HG02642 (cell line): ENCODE measurements around the gene RAI14.

Source experiments
- ATAC-seq: cut with Tn5 transposase; IDR thresholded peaks from one replicate; pipeline ENCODE4 v1.9.1; 2021; ENCODE audit warnings: mild to moderate bottlenecking; ENCODE audit not compliant: unreplicated experiment, poor library complexity

RAI14 gene

DNA sequence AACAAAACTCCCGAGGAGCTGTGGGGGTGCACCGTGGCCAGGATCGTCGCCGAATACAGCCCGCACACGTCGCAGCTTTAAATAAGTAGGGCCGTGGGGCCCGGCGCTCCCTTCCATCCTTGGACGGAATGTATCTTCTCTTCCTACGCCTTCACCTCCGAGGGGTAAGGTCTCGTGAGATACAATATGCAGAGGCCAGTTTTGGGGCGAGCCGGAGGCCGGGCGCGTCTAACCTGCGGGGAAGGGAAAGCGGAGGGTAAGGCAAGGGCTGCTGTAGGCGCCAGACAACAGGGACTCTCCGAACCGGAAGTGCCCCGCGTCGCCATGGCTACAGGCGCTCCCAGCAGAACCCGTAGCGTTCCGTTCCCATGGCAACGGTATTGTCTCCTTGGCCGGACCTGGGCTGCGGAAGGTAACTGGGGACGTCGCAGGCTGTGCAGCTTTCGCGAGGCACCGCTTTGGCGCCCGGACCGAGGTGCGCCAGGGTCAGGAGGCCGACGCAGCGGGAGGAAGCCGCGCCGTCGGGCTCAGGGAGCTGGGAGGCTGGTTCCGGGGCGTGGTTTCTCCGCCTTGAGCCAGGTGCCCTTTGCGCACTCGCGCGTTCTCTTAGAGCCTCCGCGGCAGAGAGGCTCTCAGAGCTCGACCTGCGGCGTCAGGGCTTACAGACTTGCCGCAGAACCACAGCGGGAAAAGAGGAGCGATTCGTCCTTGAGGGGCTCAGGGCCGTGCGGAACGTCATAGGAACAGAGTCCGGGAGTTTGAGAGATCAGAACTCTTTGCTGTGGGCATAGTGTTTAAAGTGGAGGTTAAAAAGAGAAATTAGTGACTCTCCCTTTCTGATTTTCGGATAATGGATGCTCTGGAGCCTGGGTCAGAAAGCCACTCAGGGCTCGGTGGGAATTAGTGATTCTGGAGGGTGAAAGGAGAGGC, 182.9 kb downstream of the RAI14 start, which contains the start of gene TTC23L:
TSS of gene TTC23L (plus strand) at position 380 of the 930 bp plus-strand sequence. CDS start 1,508 bp downstream, outside the sequence.
- peak; percentile 99 for ATAC-seq

- ATAC-seq = no peak
Observed at GRCh38 chr5:34841816-34842215, 185.7 kb downstream of the RAI14 start.

DNA sequence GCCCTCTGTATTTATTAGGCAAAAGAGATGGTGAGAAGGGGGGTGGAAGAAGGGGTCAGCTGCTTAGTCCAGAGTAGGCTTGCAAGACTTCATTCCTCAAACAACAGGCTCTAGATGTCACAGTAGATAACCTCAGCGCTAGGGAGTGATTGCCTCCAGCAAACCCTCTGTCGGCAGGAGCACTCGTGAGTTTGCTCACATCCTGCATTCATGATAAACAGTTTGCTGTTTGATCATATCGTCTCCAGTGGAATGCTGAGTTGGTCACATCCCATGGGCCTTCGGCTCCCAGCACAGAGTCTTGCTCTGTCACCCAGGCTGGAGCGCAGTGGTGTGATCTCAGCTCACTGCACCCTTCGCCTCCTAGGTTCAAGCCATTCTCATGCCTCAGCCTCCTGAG, 186.4 kb downstream of the RAI14 start:
- no peak for ATAC-seq

DNA sequence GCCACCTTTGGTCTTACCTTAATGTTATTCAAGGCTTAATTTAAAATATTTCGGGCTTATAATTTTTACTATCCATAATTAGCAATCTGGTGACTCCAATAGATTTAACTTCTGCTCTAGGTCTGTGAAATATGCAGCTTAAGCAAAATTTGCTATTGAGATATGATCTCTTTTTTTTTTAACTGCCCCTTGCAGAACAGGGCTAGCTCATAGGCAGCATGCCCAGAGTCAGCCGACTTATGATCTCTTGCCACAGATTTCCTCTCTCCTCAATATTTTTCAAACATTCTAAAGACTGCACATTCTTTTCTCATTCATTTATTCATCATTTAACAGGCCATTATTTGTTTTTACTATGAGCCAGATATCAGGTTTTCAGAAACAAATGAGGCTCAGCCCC, 187.4 kb downstream of the RAI14 start:
- no peak for ATAC-seq

DNA sequence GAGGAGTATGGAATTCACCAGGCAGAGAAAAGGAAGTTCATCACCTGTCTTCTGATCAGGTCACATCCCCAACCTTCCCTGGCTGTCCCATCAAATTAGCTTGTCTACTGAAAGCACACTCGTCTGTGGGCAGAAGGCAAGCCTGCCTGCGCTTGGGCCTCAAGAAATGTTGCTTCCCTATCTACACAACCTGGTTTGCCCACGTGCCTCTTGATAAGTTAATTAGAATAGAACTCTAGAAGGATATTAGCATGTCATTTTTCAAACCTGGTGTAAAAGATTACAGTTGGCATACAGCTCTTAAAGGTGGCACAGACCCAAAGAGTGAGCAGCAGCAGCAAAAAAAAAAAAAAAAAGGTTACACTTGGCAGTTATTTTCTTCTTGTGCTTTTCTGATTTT, 188.0 kb downstream of the RAI14 start:
- no peak for ATAC-seq

- ATAC-seq = no peak
Observed at GRCh38 chr5:34844999-34845398, 188.9 kb downstream of the RAI14 start.

GRCh38 chr5:34847056-34847455, 190.9 kb downstream of the RAI14 start:
- no peak for ATAC-seq

- no peak for ATAC-seq
Observed at GRCh38 chr5:34847552-34847951, 191.4 kb downstream of the RAI14 start.

DNA sequence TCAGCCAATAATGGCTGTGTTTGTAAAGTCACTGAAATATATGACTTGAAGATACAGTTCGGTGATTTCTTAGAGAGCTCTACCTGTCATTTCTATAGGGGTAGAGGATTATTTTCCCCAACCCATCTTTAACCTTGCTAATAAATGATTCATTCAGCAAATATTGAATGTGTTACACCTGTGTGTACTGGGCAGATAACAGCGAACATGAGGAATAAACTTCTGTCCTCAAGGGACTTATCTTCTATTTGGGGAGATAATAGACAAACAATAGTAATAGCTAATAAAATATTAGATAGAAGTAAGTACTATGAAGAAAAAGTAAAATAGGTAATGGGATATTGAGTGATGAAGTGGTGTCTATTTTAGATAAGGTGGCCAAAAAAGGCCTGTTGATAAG, 192.1 kb downstream of the RAI14 start:
- no peak for ATAC-seq

DNA sequence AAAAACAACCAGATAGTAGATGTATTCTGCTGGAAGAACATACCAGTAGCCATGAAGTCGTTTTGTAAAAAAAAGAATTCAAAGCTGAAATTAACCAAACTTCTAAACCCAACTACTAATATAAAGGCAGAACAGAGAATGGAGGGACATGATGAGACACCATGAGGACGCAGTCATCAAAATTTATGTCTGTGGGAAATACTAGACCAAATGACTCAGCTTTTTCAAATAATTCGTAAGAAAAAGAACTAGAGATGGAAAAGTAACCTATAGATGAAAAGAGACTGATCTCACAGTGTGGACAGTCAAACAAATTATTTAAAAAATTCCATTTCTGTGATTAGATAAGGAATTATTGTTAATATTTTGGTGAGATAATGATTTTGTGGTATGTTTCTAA, 193.1 kb downstream of the RAI14 start:
- ATAC-seq = no peak

DNA sequence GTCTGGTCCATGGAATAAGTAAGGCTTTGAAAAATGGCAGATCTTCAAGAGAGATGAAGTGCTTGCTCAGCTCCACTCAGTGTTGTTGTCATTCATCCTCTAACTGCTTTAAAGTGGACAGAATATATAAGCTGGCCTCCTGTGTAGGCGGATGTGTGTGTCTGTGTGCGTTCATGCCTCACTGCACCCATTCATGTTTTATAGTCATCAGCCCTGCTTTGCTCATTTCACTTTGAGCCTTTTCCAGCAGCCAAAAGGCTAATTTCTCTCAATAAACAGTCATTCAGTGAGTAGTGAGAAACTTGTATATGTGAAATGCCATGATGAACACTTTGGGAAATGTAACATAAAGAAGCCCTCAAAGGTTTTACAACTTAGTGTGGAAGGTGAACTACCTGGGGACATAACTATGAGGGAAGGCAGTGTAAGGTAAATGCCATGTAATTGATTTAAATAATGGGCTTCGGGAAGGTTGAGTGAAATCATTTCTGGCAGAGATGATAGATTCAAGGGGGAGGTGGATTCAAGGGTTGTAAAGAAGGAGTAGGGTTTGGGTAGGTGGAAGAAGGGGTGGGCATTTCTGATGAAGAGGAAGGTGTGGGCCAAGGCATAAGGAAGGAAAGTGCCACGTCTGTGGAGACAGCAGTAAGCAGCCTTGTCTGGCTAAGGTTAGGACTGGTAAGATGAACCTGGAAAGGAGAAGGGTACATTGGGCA, 198.5 kb downstream of the RAI14 start:
- ATAC-seq = peak; percentile 97

GRCh38 chr5:34857161-34857560, 201.0 kb downstream of the RAI14 start:
- ATAC-seq = no peak

DNA sequence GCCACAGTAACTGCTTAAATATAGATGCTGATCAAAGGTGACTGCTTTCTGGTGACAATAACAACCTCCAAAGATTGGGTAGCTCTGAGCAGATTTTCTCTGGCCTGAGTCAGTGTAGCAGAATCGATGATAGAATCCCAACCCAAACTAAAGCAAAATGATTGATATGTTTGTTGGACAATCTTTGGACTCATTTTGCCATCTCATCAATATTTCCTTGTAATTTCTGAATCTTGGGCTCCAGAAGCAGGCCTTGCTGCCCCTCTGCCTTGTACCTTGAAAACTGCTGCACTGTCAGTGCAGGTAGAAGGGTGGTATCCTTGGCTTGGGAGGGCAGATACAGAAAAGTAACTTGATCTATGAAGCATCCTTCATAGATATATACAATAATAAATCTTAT, 201.8 kb downstream of the RAI14 start:
- ATAC-seq = no peak

DNA sequence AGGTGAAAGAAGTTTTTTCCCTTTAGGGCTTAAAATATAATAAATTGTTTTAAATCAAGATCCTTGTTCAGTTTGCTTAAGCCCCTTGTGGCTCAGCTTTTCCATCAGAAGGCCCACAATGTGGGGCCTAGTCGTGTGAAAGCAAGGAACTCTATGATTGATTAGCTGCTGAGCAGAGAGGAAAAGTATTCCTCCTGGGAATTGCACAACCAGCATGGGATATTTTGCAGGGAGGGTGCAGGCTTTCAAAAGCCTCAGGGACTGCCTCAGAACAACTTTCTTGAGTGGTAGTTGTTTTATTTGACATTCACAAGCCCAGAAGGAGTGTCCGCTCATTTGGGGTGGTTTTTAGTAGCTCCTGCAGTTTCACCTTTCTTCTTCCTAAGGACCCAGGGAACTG, 202.7 kb downstream of the RAI14 start:
- ATAC-seq = no peak

- no peak for ATAC-seq
Observed at GRCh38 chr5:34859253-34859652, 203.1 kb downstream of the RAI14 start.

- no peak for ATAC-seq
Observed at GRCh38 chr5:34863946-34864345, 207.8 kb downstream of the RAI14 start.

GRCh38 chr5:34865091-34865490, 209.0 kb downstream of the RAI14 start:
- ATAC-seq = no peak

DNA sequence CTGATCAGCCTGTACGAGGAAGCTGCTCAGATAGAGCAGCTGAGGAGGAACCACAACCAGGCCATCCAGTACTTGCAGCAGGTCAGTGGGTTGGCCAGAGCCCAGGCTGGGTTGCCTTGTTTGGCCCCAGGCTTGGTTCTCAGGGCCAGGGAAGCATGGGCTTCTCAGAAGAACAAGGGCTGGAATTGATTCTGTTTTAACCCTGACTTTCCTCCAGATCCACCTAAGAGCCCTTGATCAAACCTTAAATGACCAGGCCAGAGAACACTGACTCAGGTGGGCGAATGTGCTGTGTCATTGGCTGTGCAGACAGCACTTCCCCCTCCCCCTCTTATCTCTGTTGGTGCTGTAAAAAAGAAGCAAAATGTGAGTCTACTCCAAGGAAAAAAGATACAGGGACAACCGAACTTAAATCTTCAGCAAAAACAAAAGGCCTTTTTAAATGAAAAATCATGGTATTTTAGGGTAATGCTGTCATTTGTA, 210.9 kb downstream of the RAI14 start:
- no peak for ATAC-seq

DNA sequence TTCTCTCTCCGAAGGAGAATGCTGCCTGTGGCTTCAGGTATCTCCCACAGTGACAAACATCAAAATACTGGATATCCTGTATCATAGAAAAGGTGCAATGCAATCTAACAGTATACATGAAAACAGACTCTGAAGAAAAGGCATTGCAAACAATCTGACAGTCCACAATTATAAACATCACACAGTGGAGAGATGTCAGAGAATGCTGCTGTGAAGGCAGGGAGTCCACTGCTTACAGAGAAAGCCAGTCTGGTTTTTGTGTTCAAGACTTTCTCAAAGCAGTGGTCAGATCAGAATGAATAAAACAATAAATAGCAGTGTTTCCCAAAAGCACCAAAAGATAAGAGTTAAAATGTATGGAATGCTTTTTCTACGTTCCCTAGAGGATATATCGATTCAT, 211.5 kb downstream of the RAI14 start:
- no peak for ATAC-seq

DNA sequence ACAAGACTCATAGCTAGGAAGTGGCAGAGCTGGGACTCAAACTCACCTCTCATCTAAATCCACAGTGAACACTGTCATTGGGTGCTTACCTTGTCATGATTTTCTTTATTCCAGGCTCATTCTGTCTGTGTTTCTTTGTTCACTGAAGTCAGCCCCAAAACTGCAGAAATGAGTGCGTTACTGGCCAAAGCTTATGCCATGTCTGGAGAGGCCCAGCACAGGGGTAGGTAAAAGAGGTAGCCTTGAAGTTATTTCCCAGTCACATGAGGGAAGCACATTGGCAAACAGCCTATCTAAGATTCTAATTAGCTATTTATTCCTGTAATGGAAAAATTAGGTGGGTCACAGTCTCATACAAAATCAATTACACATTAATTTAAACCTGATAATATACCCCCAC, 212.7 kb downstream of the RAI14 start:
- no peak for ATAC-seq

- no peak for ATAC-seq
Observed at GRCh38 chr5:34869256-34869655, 213.1 kb downstream of the RAI14 start.
